Activated T-helper 2 cell treated with anti-CD3 and anti-CD28 coated beads, Interferon-gamma antibody, Interleukin-2, Interleukin-4, amounts not matched to agents 10 μg/mL and 5 μg/mL and 100 μg/mL, durations not matched to agents 14 hours and 24 hours and 36 hours (primary cell): ENCODE results near the gene NCAM2. TPM values are rescaled to one million over a fixed set of nuclear protein-coding genes. Genes with fewer than 3 reads are reported as not detected.

Source experiments
- DNase-seq: peaks from one replicate; pipeline ENCODE4 v3.0.0; 2021; ENCODE audit warnings: low spot score
- H3K27ac Mint-ChIP-seq: one replicate; pipeline ENCODE4 v1.8.0; 2021; ENCODE audit warnings: mixed read lengths
- H3K27me3 Mint-ChIP-seq: one replicate; pipeline ENCODE4 v1.8.0; 2021; ENCODE audit warnings: low read depth, mixed read lengths
- H3K36me3 Mint-ChIP-seq: one replicate; pipeline ENCODE4 v1.8.0; 2021; ENCODE audit warnings: low read depth, mixed read lengths
- H3K4me1 Mint-ChIP-seq: one replicate; pipeline ENCODE4 v1.8.0; 2021; ENCODE audit warnings: low read depth, mixed read lengths
- H3K4me3 Mint-ChIP-seq: one replicate; pipeline ENCODE4 v1.8.0; 2021; ENCODE audit warnings: low read depth, mild to moderate bottlenecking, moderate library complexity, mixed read lengths
- H3K9me3 Mint-ChIP-seq: one replicate; pipeline ENCODE4 v1.8.0; 2021; ENCODE audit warnings: mixed read lengths
- intact Hi-C: fragments of 100-400 bp; cut with micrococcal nuclease; formaldehyde crosslinking; loops from one replicate; pipeline ENCODE4 v1.15.1; 2023
- total RNA-seq: library from RNA; stranded (reverse); gene quantifications from 2 replicates; pipeline ENCODE4 v1.2.3, GENCODE V29; 2022

Gene NCAM2
- total RNA-seq, 1 donor from 2014 or later, result not detected

GRCh38 chr21:21079646-21080045, 81.4 kb downstream of the NCAM2 start:
- Mint-ChIP-seq H3K27ac (no peak overlapping the region), H3K27me3 (no peaks in the 10 kb centered on the region), H3K36me3 (no peaks in the 10 kb centered on the region), H3K9me3 (peaks cover 7% of the 10 kb centered on the region), H3K4me3 (no peak overlapping the region), H3K4me1 (no peaks in the 10 kb centered on the region)
- intact Hi-C loops, result no loop called here
- DNase-seq, result no peak

GRCh38 chr21:21084179-21084578, 86.0 kb downstream of the NCAM2 start:
- H3K36me3 Mint-ChIP-seq, result no peaks in the 10 kb centered on the region
- no peaks in the 10 kb centered on the region for H3K27me3 Mint-ChIP-seq
- no peak overlapping the region for H3K4me3 Mint-ChIP-seq
- H3K9me3 Mint-ChIP-seq, result peaks cover 7% of the 10 kb centered on the region
- no peak overlapping the region for H3K27ac Mint-ChIP-seq
- intact Hi-C loops, result no loop called here
- H3K4me1 Mint-ChIP-seq, result no peaks in the 10 kb centered on the region
- no peak for DNase-seq

GRCh38 chr21:21085206-21085605, 87.0 kb downstream of the NCAM2 start:
- intact Hi-C loops, result no loop called here
- Mint-ChIP-seq H3K9me3 (peaks cover 7% of the 10 kb centered on the region), H3K36me3 (no peaks in the 10 kb centered on the region), H3K4me3 (no peak overlapping the region), H3K4me1 (no peaks in the 10 kb centered on the region), H3K27ac (no peak overlapping the region), H3K27me3 (no peaks in the 10 kb centered on the region)
- DNase-seq, result no peak

- Mint-ChIP-seq H3K4me1 (no peaks in the 10 kb centered on the region), H3K9me3 (no peaks in the 10 kb centered on the region), H3K4me3 (no peak overlapping the region), H3K36me3 (no peaks in the 10 kb centered on the region), H3K27me3 (no peaks in the 10 kb centered on the region), H3K27ac (no peak overlapping the region)
- intact Hi-C loops, result no loop called here
- no peak for DNase-seq
Measured at GRCh38 chr21:21096956-21097355, 98.7 kb downstream of the NCAM2 start.

- no peak overlapping the region for H3K4me3 Mint-ChIP-seq
- intact Hi-C loops, result no loop called here
- no peaks in the 10 kb centered on the region for H3K9me3 Mint-ChIP-seq
- no peak overlapping the region for H3K27ac Mint-ChIP-seq
- no peaks in the 10 kb centered on the region for H3K4me1 Mint-ChIP-seq
- DNase-seq, result no peak
- no peaks in the 10 kb centered on the region for H3K36me3 Mint-ChIP-seq
- no peaks in the 10 kb centered on the region for H3K27me3 Mint-ChIP-seq
Measured at GRCh38 chr21:21097466-21097865, 99.3 kb downstream of the NCAM2 start.

- intact Hi-C loops, result no loop called here
- DNase-seq, result no peak
- Mint-ChIP-seq H3K36me3 (no peaks in the 10 kb centered on the region), H3K4me1 (no peaks in the 10 kb centered on the region), H3K9me3 (no peaks in the 10 kb centered on the region), H3K4me3 (no peak overlapping the region), H3K27me3 (no peaks in the 10 kb centered on the region), H3K27ac (no peak overlapping the region)
Measured at GRCh38 chr21:21101911-21102310, 103.7 kb downstream of the NCAM2 start.

- Mint-ChIP-seq H3K4me1 (no peaks in the 10 kb centered on the region), H3K27ac (no peak overlapping the region), H3K9me3 (no peaks in the 10 kb centered on the region), H3K27me3 (no peaks in the 10 kb centered on the region), H3K4me3 (no peak overlapping the region), H3K36me3 (no peaks in the 10 kb centered on the region)
- DNase-seq, result no peak
- intact Hi-C loops, result no loop called here
Measured at GRCh38 chr21:21102896-21103295, 104.7 kb downstream of the NCAM2 start.

- H3K9me3 Mint-ChIP-seq, result no peaks in the 10 kb centered on the region
- no peaks in the 10 kb centered on the region for H3K36me3 Mint-ChIP-seq
- H3K4me3 Mint-ChIP-seq, result no peak overlapping the region
- H3K27ac Mint-ChIP-seq, result no peak overlapping the region
- no peaks in the 10 kb centered on the region for H3K4me1 Mint-ChIP-seq
- intact Hi-C loops, result no loop called here
- no peak for DNase-seq
- H3K27me3 Mint-ChIP-seq, result no peaks in the 10 kb centered on the region
Measured at GRCh38 chr21:21103692-21104091, 105.5 kb downstream of the NCAM2 start.

GRCh38 chr21:21109736-21110135, 111.5 kb downstream of the NCAM2 start:
- Mint-ChIP-seq H3K4me1 (no peaks in the 10 kb centered on the region), H3K27ac (no peak overlapping the region), H3K36me3 (no peaks in the 10 kb centered on the region), H3K9me3 (no peaks in the 10 kb centered on the region), H3K27me3 (no peaks in the 10 kb centered on the region), H3K4me3 (no peak overlapping the region)
- no peak for DNase-seq
- intact Hi-C loops, result no loop called here

- Mint-ChIP-seq H3K27ac (no peak overlapping the region), H3K9me3 (no peaks in the 10 kb centered on the region), H3K4me3 (no peak overlapping the region), H3K36me3 (no peaks in the 10 kb centered on the region), H3K27me3 (no peaks in the 10 kb centered on the region), H3K4me1 (no peaks in the 10 kb centered on the region)
- intact Hi-C loops, result no loop called here
- DNase-seq, result no peak
Measured at GRCh38 chr21:21111309-21111920, 113.2 kb downstream of the NCAM2 start.

GRCh38 chr21:21114461-21114860, 116.3 kb downstream of the NCAM2 start:
- Mint-ChIP-seq H3K27me3 (no peaks in the 10 kb centered on the region), H3K9me3 (no peaks in the 10 kb centered on the region), H3K4me1 (no peaks in the 10 kb centered on the region), H3K4me3 (no peak overlapping the region), H3K36me3 (no peaks in the 10 kb centered on the region), H3K27ac (no peak overlapping the region)
- DNase-seq, result no peak
- intact Hi-C loops, result no loop called here

- no peaks in the 10 kb centered on the region for H3K4me1 Mint-ChIP-seq
- H3K36me3 Mint-ChIP-seq, result no peaks in the 10 kb centered on the region
- no peak overlapping the region for H3K27ac Mint-ChIP-seq
- intact Hi-C loops, result no loop called here
- H3K9me3 Mint-ChIP-seq, result no peaks in the 10 kb centered on the region
- DNase-seq, result no peak
- H3K4me3 Mint-ChIP-seq, result no peak overlapping the region
- no peaks in the 10 kb centered on the region for H3K27me3 Mint-ChIP-seq
Measured at GRCh38 chr21:21119091-21119490, 120.9 kb downstream of the NCAM2 start.

- intact Hi-C loops, result no loop called here
- no peak overlapping the region for H3K4me3 Mint-ChIP-seq
- no peaks in the 10 kb centered on the region for H3K9me3 Mint-ChIP-seq
- DNase-seq, result no peak
- no peak overlapping the region for H3K27ac Mint-ChIP-seq
- H3K4me1 Mint-ChIP-seq, result no peaks in the 10 kb centered on the region
- no peaks in the 10 kb centered on the region for H3K27me3 Mint-ChIP-seq
- H3K36me3 Mint-ChIP-seq, result no peaks in the 10 kb centered on the region
Measured at GRCh38 chr21:21122680-21123079, 124.5 kb downstream of the NCAM2 start.

GRCh38 chr21:21132390-21132789, 134.2 kb downstream of the NCAM2 start:
- no peaks in the 10 kb centered on the region for H3K4me1 Mint-ChIP-seq
- no peak overlapping the region for H3K27ac Mint-ChIP-seq
- intact Hi-C loops, result no loop called here
- no peak for DNase-seq
- no peaks in the 10 kb centered on the region for H3K27me3 Mint-ChIP-seq
- no peak overlapping the region for H3K4me3 Mint-ChIP-seq
- H3K9me3 Mint-ChIP-seq, result no peaks in the 10 kb centered on the region
- H3K36me3 Mint-ChIP-seq, result no peaks in the 10 kb centered on the region
